Stomach (tissue), 4 donors: ENCODE results near the gene PPP1R16B.

Experiments
- EP300 ChIP-seq: sonication (generic); formaldehyde crosslinking; IDR thresholded peaks from one replicate; pipeline ENCODE4 v1.6.1; 2017; ENCODE audit warnings: antibody characterized with exemption
- POLR2A ChIP-seq, 4 donors: fragments of 450-650 bp; IDR thresholded peaks; one replicate each; pipeline ENCODE4 v1.6.1; 2016; ENCODE audit warnings: antibody characterized with exemption in 4 of 4, control low read depth in 2 of 4, mild to moderate bottlenecking in 1 of 4, moderate library complexity in 1 of 4
- TF ChIP-seq, protein P1 (sequence below), 7 experiments: fragments of 450-650 bp in 4 of 7; fragments of 200-600 bp in 3 of 7; sonication (generic) in 3 of 7; IDR thresholded peaks; one replicate each; pipeline ENCODE4 v1.5.1; 2016 to 2019; ENCODE audit warnings: antibody characterized with exemption in 7 of 7, control low read depth in 2 of 7, mild to moderate bottlenecking in 1 of 7

DNA sequence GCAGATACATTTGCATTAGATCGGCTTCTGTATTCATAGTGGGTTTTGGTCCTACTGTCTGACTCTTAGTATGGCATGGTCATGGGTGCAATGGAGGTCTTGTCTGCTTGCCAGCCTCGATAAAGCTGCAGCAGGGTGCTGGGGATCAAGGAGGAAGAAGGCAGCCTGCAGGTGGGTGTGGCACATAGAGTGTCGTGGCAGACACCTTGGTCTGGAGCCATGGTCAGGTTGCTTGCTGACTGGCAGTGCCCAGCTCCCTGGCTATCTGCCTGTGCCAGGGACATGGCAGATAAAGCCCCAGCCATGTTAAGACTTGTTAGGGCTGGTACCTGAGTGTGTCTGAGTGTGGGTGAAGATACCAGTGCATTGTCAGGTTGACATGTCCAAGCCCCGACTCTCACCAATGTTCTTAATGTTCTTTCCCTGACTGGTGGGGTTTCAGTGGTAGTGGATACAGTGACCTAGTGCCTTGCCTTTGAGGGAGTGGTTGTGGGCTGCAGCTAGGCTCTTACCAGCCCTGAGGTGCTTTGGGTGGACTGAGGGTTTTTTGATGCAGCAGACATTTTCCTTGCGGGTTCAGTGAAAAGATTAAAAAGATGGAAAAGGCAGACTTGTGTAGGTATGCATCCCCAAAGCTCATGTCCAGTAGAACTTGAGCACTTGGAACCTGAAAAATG, 122.5 kb downstream of the PPP1R16B start:
- TF ChIP-seq EP300, result no peak
- no peak for TF ChIP-seq POLR2A (IDR thresholded peaks at IDR 0.05)
- TF ChIP-seq, protein P1, sequence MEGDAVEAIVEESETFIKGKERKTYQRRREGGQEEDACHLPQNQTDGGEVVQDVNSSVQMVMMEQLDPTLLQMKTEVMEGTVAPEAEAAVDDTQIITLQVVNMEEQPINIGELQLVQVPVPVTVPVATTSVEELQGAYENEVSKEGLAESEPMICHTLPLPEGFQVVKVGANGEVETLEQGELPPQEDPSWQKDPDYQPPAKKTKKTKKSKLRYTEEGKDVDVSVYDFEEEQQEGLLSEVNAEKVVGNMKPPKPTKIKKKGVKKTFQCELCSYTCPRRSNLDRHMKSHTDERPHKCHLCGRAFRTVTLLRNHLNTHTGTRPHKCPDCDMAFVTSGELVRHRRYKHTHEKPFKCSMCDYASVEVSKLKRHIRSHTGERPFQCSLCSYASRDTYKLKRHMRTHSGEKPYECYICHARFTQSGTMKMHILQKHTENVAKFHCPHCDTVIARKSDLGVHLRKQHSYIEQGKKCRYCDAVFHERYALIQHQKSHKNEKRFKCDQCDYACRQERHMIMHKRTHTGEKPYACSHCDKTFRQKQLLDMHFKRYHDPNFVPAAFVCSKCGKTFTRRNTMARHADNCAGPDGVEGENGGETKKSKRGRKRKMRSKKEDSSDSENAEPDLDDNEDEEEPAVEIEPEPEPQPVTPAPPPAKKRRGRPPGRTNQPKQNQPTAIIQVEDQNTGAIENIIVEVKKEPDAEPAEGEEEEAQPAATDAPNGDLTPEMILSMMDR (IDR thresholded peaks at IDR 0.05), result no peak
